Measurements from ENCODE around the gene LIME1.
"Not testable (repeated sequence)": the region's sequence is repeated elsewhere in the genome, so short reads cannot be mapped to it uniquely, and the experiment has no call there.

Gene LIME1

GRCh38 chr20:63707558-63708300 lies 28.7 kb upstream of the LIME1 start, which contains the start of the genes ARFRP1 and ZGPAT:
Gene ARFRP1, minus strand, starts transcription at chr20:63707976. Its CDS starts 885 bp downstream, at chr20:63707091.
Gene ZGPAT, plus strand, starts transcription at chr20:63708039. Its CDS starts 542 bp downstream, at chr20:63708581.
- peak; percentile 42 to 94 (median 86) for DNase-seq

GRCh38 chr20:63708301-63709148 lies 27.9 kb upstream of the LIME1 start:
- no peak for DNase-seq

GRCh38 chr20:63709149-63709527 lies 27.3 kb upstream of the LIME1 start:
- no peak for DNase-seq

GRCh38 chr20:63711085-63711645 lies 25.3 kb upstream of the LIME1 start:
- DNase-seq: no peak

- DNase-seq: no peak
Measured at GRCh38 chr20:63712191-63712590, 24.3 kb upstream of the LIME1 start.

- no peak for DNase-seq
Measured at GRCh38 chr20:63714858-63715257, 21.6 kb upstream of the LIME1 start.

- DNase-seq: no peak
Measured at GRCh38 chr20:63718996-63719395, 17.5 kb upstream of the LIME1 start.

- DNase-seq: not testable (repeated sequence)
Measured at GRCh38 chr20:63722967-63723622, 13.4 kb upstream of the LIME1 start.

GRCh38 chr20:63730189-63730733 lies 6.2 kb upstream of the LIME1 start:
- DNase-seq: peak in 1 of 58 donors; percentile 22

GRCh38 chr20:63731410-63731809 lies 5.1 kb upstream of the LIME1 start:
- DNase-seq: no peak

GRCh38 chr20:63732118-63733095 lies 4.1 kb upstream of the LIME1 start:
- DNase-seq: no peak

- DNase-seq: no peak
Measured at GRCh38 chr20:63733117-63733516, 3.3 kb upstream of the LIME1 start.

- DNase-seq: no peak
Measured at GRCh38 chr20:63733579-63734081, 2.8 kb upstream of the LIME1 start.

- DNase-seq: no peak
Measured at GRCh38 chr20:63734111-63734945, 2.1 kb upstream of the LIME1 start.

- peak in 8 of 58 donors; percentile 14 to 42 (median 22) for DNase-seq
Measured at GRCh38 chr20:63734946-63735858, 1.3 kb upstream of the LIME1 start.

- DNase-seq: no peak
Measured at GRCh38 chr20:63736893-63737694, 630 bp downstream of the LIME1 start.

GRCh38 chr20:63737695-63737944 lies 1.2 kb downstream of the LIME1 start:
- no peak for DNase-seq

All from anterior cingulate cortex (tissue), 58 donors.